Measurements from ENCODE around the gene TMEM233. TPM values are rescaled to one million over a fixed set of nuclear protein-coding genes. Genes with fewer than 3 reads are reported as not detected.

Gene TMEM233
- total RNA-seq, 4 donors from 2014 or later: 0.19 TPM; not detected in 3

GRCh38 chr12:119687406-119687805 is 93.8 kb downstream of the TMEM233 start:
- H3K27me3 ChIP-seq: no peaks in the 10 kb centered on the region
- no peak overlapping the region for H3K4me3 ChIP-seq
- 72% methylated on average over 14 of the region's 14 CpGs for WGBS
- H3K27ac ChIP-seq: no peak overlapping the region
- no peaks in the 10 kb centered on the region for H3K9me3 ChIP-seq
- no peaks in the 10 kb centered on the region for H3K36me3 ChIP-seq
- TF ChIP-seq CTCF (IDR thresholded peaks at IDR 0.05): no peak
- no peak for TF ChIP-seq EP300 (IDR thresholded peaks at IDR 0.05)
- TF ChIP-seq POLR2AphosphoS5 (IDR thresholded peaks at IDR 0.05): no peak
- no peak for TF ChIP-seq POLR2A (IDR thresholded peaks at IDR 0.05)
- H3K4me1 ChIP-seq: peaks cover 7% of the 10 kb centered on the region
- DNase-seq (ENCODE audit: low spot score in 2 of 2): no peak

- no peaks in the 10 kb centered on the region for H3K27me3 ChIP-seq
- WGBS: 97% methylated on average over 9 of the region's 9 CpGs
- no peaks in the 10 kb centered on the region for H3K9me3 ChIP-seq
- TF ChIP-seq EP300 (IDR thresholded peaks at IDR 0.05) (no peak), POLR2AphosphoS5 (IDR thresholded peaks at IDR 0.05) (no peak)
- no peaks in the 10 kb centered on the region for H3K36me3 ChIP-seq
- H3K27ac ChIP-seq: no peak overlapping the region
- no peak for DNase-seq (ENCODE audit: low spot score in 2 of 2)
- H3K4me3 ChIP-seq: no peak overlapping the region
- H3K4me1 ChIP-seq: peaks cover 9% of the 10 kb centered on the region
These were observed 94.3 kb downstream of the TMEM233 start for GRCh38 chr12:119687879-119688278.

GRCh38 chr12:119689935-119690500 is 96.4 kb downstream of the TMEM233 start:
- H3K4me3 ChIP-seq: no peak overlapping the region
- over 99% methylated on average over 14 of the region's 38 CpGs for WGBS

GRCh38 chr12:119691202-119691810 is 97.7 kb downstream of the TMEM233 start:
- Histone ChIP-seq H3K36me3 (no peaks in the 10 kb centered on the region), H3K4me3 (no peak overlapping the region), H3K4me1 (peaks cover 20% of the 10 kb centered on the region), H3K27me3 (no peaks in the 10 kb centered on the region), H3K27ac (no peak overlapping the region), H3K9me3 (no peaks in the 10 kb centered on the region)
- TF ChIP-seq POLR2AphosphoS5 (IDR thresholded peaks at IDR 0.05): no peak
- no peak for TF ChIP-seq EP300 (IDR thresholded peaks at IDR 0.05)
- TF ChIP-seq POLR2A (IDR thresholded peaks at IDR 0.05): no peak
- no peak for TF ChIP-seq CTCF (IDR thresholded peaks at IDR 0.05)
- WGBS: 92% methylated on average over 6 of the region's 6 CpGs
- no peak for DNase-seq (ENCODE audit: low spot score in 2 of 2)

More at GRCh38 chr12:119689935-119690500, 96.4 kb downstream of the TMEM233 start:
- Histone ChIP-seq H3K9me3 (no peaks in the 10 kb centered on the region), H3K36me3 (no peaks in the 10 kb centered on the region), H3K27ac (no peak overlapping the region), H3K4me1 (peaks cover 20% of the 10 kb centered on the region), H3K27me3 (no peaks in the 10 kb centered on the region)
- DNase-seq (ENCODE audit: low spot score in 2 of 2): no peak
- TF ChIP-seq CTCF (IDR thresholded peaks at IDR 0.05) (no peak), POLR2AphosphoS5 (IDR thresholded peaks at IDR 0.05) (no peak), EP300 (IDR thresholded peaks at IDR 0.05) (no peak), POLR2A (IDR thresholded peaks at IDR 0.05) (no peak)

GRCh38 chr12:119692410-119692809 is 98.8 kb downstream of the TMEM233 start:
- Histone ChIP-seq H3K4me1 (peaks cover 20% of the 10 kb centered on the region), H3K9me3 (no peaks in the 10 kb centered on the region), H3K27me3 (no peaks in the 10 kb centered on the region), H3K36me3 (no peaks in the 10 kb centered on the region), H3K4me3 (no peak overlapping the region), H3K27ac (no peak overlapping the region)
- 74% methylated on average over 5 of the region's 5 CpGs for WGBS
- no peak for DNase-seq (ENCODE audit: low spot score in 2 of 2)
- TF ChIP-seq CTCF (IDR thresholded peaks at IDR 0.05) (no peak), POLR2A (IDR thresholded peaks at IDR 0.05) (no peak), EP300 (IDR thresholded peaks at IDR 0.05) (no peak), POLR2AphosphoS5 (IDR thresholded peaks at IDR 0.05) (no peak)

Other genes with a start within 250 kb of the TMEM233 start
- gene PRKAB1, start 74.4 kb downstream of the TMEM233 start, total RNA-seq: 10 to 100 TPM; 11.3 to 28.6 (median 15.1) TPM

Measured in suprapubic skin (tissue), 4 donors.